ENCODE data around the gene FMN2.

The FMN2 gene

GRCh38 chr1:240098534-240098933 lies 6.9 kb downstream of the FMN2 start:
- no peak for DNase-seq (ENCODE audit: low read depth in 3 of 3, low spot score in 1 of 3)

- DNase-seq (ENCODE audit: low read depth in 3 of 3, low spot score in 1 of 3): no peak
Measured at GRCh38 chr1:240099329-240099728, 7.6 kb downstream of the FMN2 start.

- DNase-seq (ENCODE audit: low read depth in 3 of 3, low spot score in 1 of 3): no peak
Measured at GRCh38 chr1:240099748-240100147, 8.1 kb downstream of the FMN2 start.

- no peak for DNase-seq (ENCODE audit: low read depth in 3 of 3, low spot score in 1 of 3)
Measured at GRCh38 chr1:240100371-240100934, 8.8 kb downstream of the FMN2 start.

GRCh38 chr1:240101306-240101705 lies 9.6 kb downstream of the FMN2 start:
- DNase-seq (ENCODE audit: low read depth in 3 of 3, low spot score in 1 of 3): no peak

GRCh38 chr1:240101737-240102136 lies 10.1 kb downstream of the FMN2 start:
- no peak for DNase-seq (ENCODE audit: low read depth in 3 of 3, low spot score in 1 of 3)

- no peak for DNase-seq (ENCODE audit: low read depth in 3 of 3, low spot score in 1 of 3)
Measured at GRCh38 chr1:240104672-240105071, 13.0 kb downstream of the FMN2 start.

GRCh38 chr1:240107058-240107684 lies 15.5 kb downstream of the FMN2 start:
- DNase-seq (ENCODE audit: low read depth in 3 of 3, low spot score in 1 of 3): no peak

- no peak for DNase-seq (ENCODE audit: low read depth in 3 of 3, low spot score in 1 of 3)
Measured at GRCh38 chr1:240109130-240109529, 17.4 kb downstream of the FMN2 start.

GRCh38 chr1:240109920-240110636 lies 18.4 kb downstream of the FMN2 start:
- no peak for DNase-seq (ENCODE audit: low read depth in 3 of 3, low spot score in 1 of 3)

GRCh38 chr1:240111558-240111957 lies 19.9 kb downstream of the FMN2 start:
- no peak for DNase-seq (ENCODE audit: low read depth in 3 of 3, low spot score in 1 of 3)

GRCh38 chr1:240114222-240114621 lies 22.5 kb downstream of the FMN2 start:
- no peak for DNase-seq (ENCODE audit: low read depth in 3 of 3, low spot score in 1 of 3)

GRCh38 chr1:240115831-240116230 lies 24.1 kb downstream of the FMN2 start:
- no peak for DNase-seq (ENCODE audit: low read depth in 3 of 3, low spot score in 1 of 3)

GRCh38 chr1:240116831-240117769 lies 25.4 kb downstream of the FMN2 start:
- DNase-seq (ENCODE audit: low read depth in 3 of 3, low spot score in 1 of 3): no peak

- no peak for DNase-seq (ENCODE audit: low read depth in 3 of 3, low spot score in 1 of 3)
Measured at GRCh38 chr1:240117930-240118329, 26.2 kb downstream of the FMN2 start.

- no peak for DNase-seq (ENCODE audit: low read depth in 3 of 3, low spot score in 1 of 3)
Measured at GRCh38 chr1:240122639-240123613, 31.2 kb downstream of the FMN2 start.

GRCh38 chr1:240126821-240127220 lies 35.1 kb downstream of the FMN2 start:
- no peak for DNase-seq (ENCODE audit: low read depth in 3 of 3, low spot score in 1 of 3)

- no peak for DNase-seq (ENCODE audit: low read depth in 3 of 3, low spot score in 1 of 3)
Measured at GRCh38 chr1:240128366-240128765, 36.7 kb downstream of the FMN2 start.

- DNase-seq (ENCODE audit: low read depth in 3 of 3, low spot score in 1 of 3): no peak
Measured at GRCh38 chr1:240134113-240134512, 42.4 kb downstream of the FMN2 start.

GRCh38 chr1:240134596-240134995 lies 42.9 kb downstream of the FMN2 start:
- no peak for DNase-seq (ENCODE audit: low read depth in 3 of 3, low spot score in 1 of 3)

Data from stimulated activated CD4-positive, alpha-beta T cell treated with anti-CD3 and anti-CD28 coated beads, TNF-alpha, amount 100 ng/mL, for 1 hour (primary cell).